Hematopoietic multipotent progenitor cell treated with erythropoietin and hydrocortisone succinate and interleukin-3 and kit ligand, for 4 days (in vitro differentiated cells): ENCODE measurements around the gene PTPRK.
"Not testable (repeated sequence)": the region's sequence is repeated elsewhere in the genome, so short reads cannot be mapped to it uniquely, and the experiment has no call there.

ENCODE experiments used
- DNase-seq: peaks from one replicate; pipeline ENCODE4 v3.0.0-alpha.2; 2015

The PTPRK gene

GRCh38 chr6:128487746-128488145 is 32.7 kb downstream of the PTPRK start:
- no peak for DNase-seq

GRCh38 chr6:128487055-128487454 is 33.3 kb downstream of the PTPRK start:
- no peak for DNase-seq

- DNase-seq, result not testable (repeated sequence)
Observed at GRCh38 chr6:128486580-128486979, 33.8 kb downstream of the PTPRK start.

GRCh38 chr6:128483472-128484135 is 36.8 kb downstream of the PTPRK start:
- DNase-seq, result no peak

- no peak for DNase-seq
Observed at GRCh38 chr6:128482642-128483041, 37.8 kb downstream of the PTPRK start.

GRCh38 chr6:128479991-128480390 is 40.4 kb downstream of the PTPRK start:
- no peak for DNase-seq

GRCh38 chr6:128479048-128479666 is 41.2 kb downstream of the PTPRK start:
- DNase-seq, result no peak

- DNase-seq, result no peak
Observed at GRCh38 chr6:128478230-128479047, 42.0 kb downstream of the PTPRK start.

GRCh38 chr6:128474933-128475332 is 45.5 kb downstream of the PTPRK start:
- DNase-seq, result no peak

- DNase-seq, result no peak
Observed at GRCh38 chr6:128474481-128474880, 45.9 kb downstream of the PTPRK start.

GRCh38 chr6:128471907-128472306 is 48.5 kb downstream of the PTPRK start:
- DNase-seq, result no peak

GRCh38 chr6:128465368-128466343 is 54.7 kb downstream of the PTPRK start:
- no peak for DNase-seq

- no peak for DNase-seq
Observed at GRCh38 chr6:128464790-128465189, 55.6 kb downstream of the PTPRK start.

GRCh38 chr6:128463942-128464341 is 56.5 kb downstream of the PTPRK start:
- no peak for DNase-seq

- no peak for DNase-seq
Observed at GRCh38 chr6:128461501-128461900, 58.9 kb downstream of the PTPRK start.

- no peak for DNase-seq
Observed at GRCh38 chr6:128456510-128457230, 63.7 kb downstream of the PTPRK start.

- no peak for DNase-seq
Observed at GRCh38 chr6:128455959-128456358, 64.4 kb downstream of the PTPRK start.

GRCh38 chr6:128452713-128453112 is 67.7 kb downstream of the PTPRK start:
- no peak for DNase-seq

GRCh38 chr6:128446497-128446896 is 73.9 kb downstream of the PTPRK start:
- DNase-seq, result no peak

GRCh38 chr6:128443553-128443952 is 76.8 kb downstream of the PTPRK start:
- DNase-seq, result no peak

- DNase-seq, result no peak
Observed at GRCh38 chr6:128439627-128440026, 80.8 kb downstream of the PTPRK start.

GRCh38 chr6:128438393-128438792 is 82.0 kb downstream of the PTPRK start:
- no peak for DNase-seq
